ENCODE data around the gene CALML6. TPM values are rescaled to one million over a fixed set of nuclear protein-coding genes. Genes with fewer than 3 reads are reported as not detected.

The CALML6 gene
- polyA plus RNA-seq, 3 donors: 0.24 TPM; not detected in 2

GRCh38 chr1:1959840-1960479 lies 44.9 kb downstream of the CALML6 start:
- Mint-ChIP-seq H3K4me3 (no peak overlapping the region), H3K27ac (no peak overlapping the region), H3K36me3 (no peaks in the 10 kb centered on the region), H3K27me3 (ENCODE audit: low read depth in 3 of 3) (peaks cover 17 to 33% (median 18%) of the 10 kb centered on the region in 3 donors), H3K9me3 (peaks cover under 1 to 4% (median 2%) of the 10 kb centered on the region in 7 donors), H3K4me1 (peaks cover under 1% of the 10 kb centered on the region)
- no peaks in the 10 kb centered on the region for H3K36me3 ChIP-seq (replicated peaks in 1 of 2; ENCODE audit: control insufficient read depth in 1 of 2, insufficient read depth in 2 of 2, low read length in 2 of 2)
- H3K27ac ChIP-seq (ENCODE audit: low read depth in 1 of 2, low read length in 2 of 2): no peak overlapping the region
- DNase-seq: peak; percentile 33 to 63 (median 40)
- WGBS (ENCODE audit: insufficient coverage): 4% methylated on average over 16 of the region's 23 CpGs
- peaks cover 0 to 3% of the 10 kb centered on the region in 2 donors for H3K27me3 ChIP-seq (ENCODE audit: control insufficient read depth in 2 of 2, insufficient read depth in 2 of 2, low read length in 2 of 2)
- H3K9me3 ChIP-seq (replicated peaks in 1 of 2; ENCODE audit: control insufficient read depth in 1 of 2, insufficient read depth in 1 of 2, low read length in 2 of 2): peaks cover 0 to under 1% of the 10 kb centered on the region in 2 donors
- no peak overlapping the region for H3K9ac ChIP-seq (ENCODE audit: insufficient read depth, low read length, poor library complexity, severe bottlenecking)
- intact Hi-C loops (cut with micrococcal nuclease): loop anchor here (5.0 kb wide), 2 partner anchors 82 to 87 kb away; no protein-coding TSS in a partner anchor
- H3K4me1 ChIP-seq (ENCODE audit: control insufficient read depth in 1 of 2, insufficient read depth in 2 of 2, low read length in 2 of 2): peaks cover 6 to 8% of the 10 kb centered on the region in 2 donors
- no peak overlapping the region for H3K4me2 ChIP-seq (replicated peaks; ENCODE audit: extremely low read depth, low read length, poor library complexity, severe bottlenecking)
- H4K20me1 ChIP-seq (ENCODE audit: insufficient read depth, low read length): no peaks in the 10 kb centered on the region
- no peaks in the 10 kb centered on the region for H3K79me2 ChIP-seq (ENCODE audit: insufficient read depth, low read length)
- peak; percentile 75 for TF ChIP-seq CTCF (IDR thresholded peaks at IDR 0.05)
- H3K4me3 ChIP-seq (replicated peaks in 1 of 3; ENCODE audit: low read depth in 2 of 3, low read length in 3 of 3): no peak overlapping the region
- H2AFZ ChIP-seq (ENCODE audit: insufficient read depth, low read depth, low read length, poor library complexity, severe bottlenecking): no peak overlapping the region

GRCh38 chr1:1960480-1961196 lies 45.6 kb downstream of the CALML6 start:
- H3K27ac ChIP-seq (ENCODE audit: low read depth in 1 of 2, low read length in 2 of 2): no peak overlapping the region
- Mint-ChIP-seq H3K36me3 (no peaks in the 10 kb centered on the region), H3K4me1 (no peaks in the 10 kb centered on the region), H3K27me3 (ENCODE audit: low read depth in 3 of 3) (peaks cover 17 to 36% (median 19%) of the 10 kb centered on the region in 3 donors), H3K27ac (no peak overlapping the region), H3K9me3 (peaks cover 0 to 3% (median 0%) of the 10 kb centered on the region in 7 donors), H3K4me3 (peak overlapping the region in 1 of 2 donors; percentile 37)
- H3K4me2 ChIP-seq (replicated peaks; ENCODE audit: extremely low read depth, low read length, poor library complexity, severe bottlenecking): no peak overlapping the region
- DNase-seq: no peak
- H3K79me2 ChIP-seq (ENCODE audit: insufficient read depth, low read length): no peaks in the 10 kb centered on the region
- H4K20me1 ChIP-seq (ENCODE audit: insufficient read depth, low read length): no peaks in the 10 kb centered on the region
- WGBS (ENCODE audit: insufficient coverage): 68% methylated on average over 13 of the region's 17 CpGs
- H2AFZ ChIP-seq (ENCODE audit: insufficient read depth, low read depth, low read length, poor library complexity, severe bottlenecking): no peak overlapping the region
- no peaks in the 10 kb centered on the region for H3K36me3 ChIP-seq (replicated peaks in 1 of 2; ENCODE audit: control insufficient read depth in 1 of 2, insufficient read depth in 2 of 2, low read length in 2 of 2)
- no peak overlapping the region for H3K4me3 ChIP-seq (replicated peaks in 1 of 3; ENCODE audit: low read depth in 2 of 3, low read length in 3 of 3)
- no peak for TF ChIP-seq CTCF (IDR thresholded peaks at IDR 0.05)
- no peak overlapping the region for H3K9ac ChIP-seq (ENCODE audit: insufficient read depth, low read length, poor library complexity, severe bottlenecking)
- peaks cover 6 to 8% of the 10 kb centered on the region in 2 donors for H3K4me1 ChIP-seq (ENCODE audit: control insufficient read depth in 1 of 2, insufficient read depth in 2 of 2, low read length in 2 of 2)
- H3K9me3 ChIP-seq (replicated peaks in 1 of 2; ENCODE audit: control insufficient read depth in 1 of 2, insufficient read depth in 1 of 2, low read length in 2 of 2): no peaks in the 10 kb centered on the region
- intact Hi-C loops (cut with micrococcal nuclease): loop anchor here (5.0 kb wide), 2 partner anchors 82 to 87 kb away; no protein-coding TSS in a partner anchor
- peaks cover 0 to 6% of the 10 kb centered on the region in 2 donors for H3K27me3 ChIP-seq (ENCODE audit: control insufficient read depth in 2 of 2, insufficient read depth in 2 of 2, low read length in 2 of 2)

Data from CD14-positive monocyte (primary cell).